ENCODE data around the gene NKX3-2. TPM values are rescaled to one million over a fixed set of nuclear protein-coding genes. Genes with fewer than 3 reads are reported as not detected.

Gene NKX3-2
- total and polyA plus RNA-seq, 10 of the 15 experiments (the other 5 are each of a cell fraction or from before 2014, with no cell fraction given) = not detected

DNA sequence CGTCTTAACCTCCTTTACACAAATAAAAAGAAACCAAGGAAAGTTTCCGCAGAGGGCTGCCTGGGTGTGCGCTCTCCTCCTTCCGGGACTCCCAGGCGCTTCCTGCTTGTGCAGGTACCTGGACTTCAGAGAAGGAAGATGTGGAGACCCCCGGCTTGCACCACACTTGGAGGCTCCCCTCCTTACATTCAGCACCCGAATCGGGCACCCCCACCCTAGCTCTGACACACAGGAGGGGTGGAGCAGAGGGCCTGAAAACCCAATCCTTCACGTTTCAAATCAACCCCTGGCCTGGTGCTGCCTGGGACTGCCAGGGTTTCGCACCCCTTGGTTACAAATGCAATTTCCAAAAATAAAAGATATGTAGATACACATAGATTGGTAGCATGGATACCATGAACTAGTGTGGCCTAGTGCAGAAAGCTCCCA, 3.1 kb downstream of the NKX3-2 start:
- in situ Hi-C loops (cut with MboI) = loop anchor here (25.0 kb wide), 1 partner anchor 1779 kb away; no protein-coding TSS in a partner anchor
- Histone ChIP-seq H3K9me3 (replicated peaks; ENCODE audit: control insufficient read depth, insufficient read depth, low read length) (no peaks in the 10 kb centered on the region; the same call in 1 of the 3 replicates), H3K4me3 (no peak overlapping the region), H3K4me2 (ENCODE audit: control insufficient read depth, insufficient read depth) (no peak overlapping the region), H2AFZ (ENCODE audit: control insufficient read depth, low read depth, low read length) (no peak overlapping the region), H4K20me1 (ENCODE audit: control insufficient read depth, insufficient read depth) (no peaks in the 10 kb centered on the region), H3K4me1 (ENCODE audit: control insufficient read depth, insufficient read depth, low read length) (no peaks in the 10 kb centered on the region; the same call in 1 of the 2 replicates), H3K36me3 (ENCODE audit: control insufficient read depth in 2 of 2, insufficient read depth in 2 of 2, low read length in 1 of 2) (no peaks in the 10 kb centered on the region), H3K27me3 (replicated peaks in 1 of 2; ENCODE audit: control insufficient read depth in 2 of 2, insufficient read depth in 2 of 2, low read length in 1 of 2) (peaks cover 27 to 59% of the 10 kb centered on the region in 2 experiments), H3K9ac (ENCODE audit: control insufficient read depth, insufficient read depth, low read length) (no peak overlapping the region), H3K79me2 (ENCODE audit: control insufficient read depth, insufficient read depth, low read length) (no peaks in the 10 kb centered on the region), H3K27ac (ENCODE audit: control insufficient read depth, insufficient read depth) (no peak overlapping the region)
- no peak for FAIRE-seq
- ChIA-PET POLR2A (no interaction called here), SMC1A (ENCODE audit: uncharacterized antibody, unreplicated experiment) (no interaction called here), RAD21 (ENCODE audit: unreplicated experiment) (no interaction called here), CTCF (interaction anchor here (1.0 to 1.2 kb wide), 2 partner anchors 77 to 688 kb away, joined by 4 read pairs; no protein-coding TSS in a partner anchor)
- no peak for DNase-seq (ENCODE audit: low read depth, low spot score)
- ATAC-seq = no peak
- 76% methylated on average over 8 of the region's 10 CpGs for WGBS (ENCODE audit: insufficient coverage, insufficient replicate concordance, low lambda C conversion rate, missing lambda C conversion rate)
- TF ChIP-seq ZBTB4 (CRISPR knock-in tag; IDR thresholded peaks at IDR 0.05) = no peak
- no peak for TF ChIP-seq MLLT1 (IDR thresholded peaks at IDR 0.05)
- no peak for TF ChIP-seq SPI1 (IDR thresholded peaks at IDR 0.05; ENCODE audit: borderline replicate concordance, insufficient read depth, low read depth, low read length)
- TF ChIP-seq HDGF (IDR thresholded peaks at IDR 0.05) = no peak
- TF ChIP-seq PAX5 (IDR thresholded peaks at IDR 0.05; ENCODE audit: borderline replicate concordance, low read depth, low read length) = no peak
- TF ChIP-seq MXI1 (IDR thresholded peaks at IDR 0.05; ENCODE audit: low read depth, low read length) = no peak
- TF ChIP-seq HCFC1 (IDR thresholded peaks at IDR 0.05; ENCODE audit: low read length) = no peak
- TF ChIP-seq, protein P1, sequence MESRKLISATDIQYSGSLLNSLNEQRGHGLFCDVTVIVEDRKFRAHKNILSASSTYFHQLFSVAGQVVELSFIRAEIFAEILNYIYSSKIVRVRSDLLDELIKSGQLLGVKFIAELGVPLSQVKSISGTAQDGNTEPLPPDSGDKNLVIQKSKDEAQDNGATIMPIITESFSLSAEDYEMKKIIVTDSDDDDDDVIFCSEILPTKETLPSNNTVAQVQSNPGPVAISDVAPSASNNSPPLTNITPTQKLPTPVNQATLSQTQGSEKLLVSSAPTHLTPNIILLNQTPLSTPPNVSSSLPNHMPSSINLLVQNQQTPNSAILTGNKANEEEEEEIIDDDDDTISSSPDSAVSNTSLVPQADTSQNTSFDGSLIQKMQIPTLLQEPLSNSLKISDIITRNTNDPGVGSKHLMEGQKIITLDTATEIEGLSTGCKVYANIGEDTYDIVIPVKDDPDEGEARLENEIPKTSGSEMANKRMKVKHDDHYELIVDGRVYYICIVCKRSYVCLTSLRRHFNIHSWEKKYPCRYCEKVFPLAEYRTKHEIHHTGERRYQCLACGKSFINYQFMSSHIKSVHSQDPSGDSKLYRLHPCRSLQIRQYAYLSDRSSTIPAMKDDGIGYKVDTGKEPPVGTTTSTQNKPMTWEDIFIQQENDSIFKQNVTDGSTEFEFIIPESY (IDR thresholded peaks at IDR 0.05) = no peak
- TF ChIP-seq PRDM15 (CRISPR knock-in tag; IDR thresholded peaks at IDR 0.05) = no peak
- TF ChIP-seq, protein P2, sequence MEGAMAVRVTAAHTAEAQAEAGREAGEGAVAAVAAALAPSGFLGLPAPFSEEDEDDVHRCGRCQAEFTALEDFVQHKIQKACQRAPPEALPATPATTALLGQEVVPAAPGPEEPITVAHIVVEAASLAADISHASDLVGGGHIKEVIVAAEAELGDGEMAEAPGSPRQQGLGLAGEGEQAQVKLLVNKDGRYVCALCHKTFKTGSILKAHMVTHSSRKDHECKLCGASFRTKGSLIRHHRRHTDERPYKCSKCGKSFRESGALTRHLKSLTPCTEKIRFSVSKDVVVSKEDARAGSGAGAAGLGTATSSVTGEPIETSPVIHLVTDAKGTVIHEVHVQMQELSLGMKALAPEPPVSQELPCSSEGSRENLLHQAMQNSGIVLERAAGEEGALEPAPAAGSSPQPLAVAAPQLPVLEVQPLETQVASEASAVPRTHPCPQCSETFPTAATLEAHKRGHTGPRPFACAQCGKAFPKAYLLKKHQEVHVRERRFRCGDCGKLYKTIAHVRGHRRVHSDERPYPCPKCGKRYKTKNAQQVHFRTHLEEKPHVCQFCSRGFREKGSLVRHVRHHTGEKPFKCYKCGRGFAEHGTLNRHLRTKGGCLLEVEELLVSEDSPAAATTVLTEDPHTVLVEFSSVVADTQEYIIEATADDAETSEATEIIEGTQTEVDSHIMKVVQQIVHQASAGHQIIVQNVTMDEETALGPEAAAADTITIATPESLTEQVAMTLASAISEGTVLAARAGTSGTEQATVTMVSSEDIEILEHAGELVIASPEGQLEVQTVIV (IDR thresholded peaks at IDR 0.05; ENCODE audit: borderline replicate concordance, partially characterized antibody) = no peak
- intact Hi-C loops (cut with micrococcal nuclease; ENCODE audit: unreplicated experiment) = loop anchor here (10.0 kb wide), 1 partner anchor 466 kb away; no protein-coding TSS in a partner anchor
- BruUV-seq (replicated peaks) = no TSS peak
